OCI-LY3 (cell line): Measurements from ENCODE around the gene TGFBRAP1.

Source experiments
- H2AFZ ChIP-seq: fragments of 200-600, 300-600 bp; shearing (Covaris generic); 2 replicates; pipeline ENCODE4 v1.6.0; 2014; ENCODE audit warnings: antibody characterized with exemption, low read depth, low read length
- H3K27ac ChIP-seq: fragments of 200-600, 300-600 bp; sonication (generic); 2 replicates; pipeline ENCODE4 v1.5.1; 2014; ENCODE audit warnings: mild to moderate bottlenecking, low read length, moderate library complexity, mixed read lengths
- H3K27me3 ChIP-seq: fragments of 200-600, 300-600 bp; sonication (generic); 2 replicates; pipeline ENCODE4 v1.6.1; 2014; ENCODE audit warnings: low read depth, low read length, mixed read lengths
- H3K36me3 ChIP-seq: fragments of 200-600, 300-600 bp; sonication (generic); replicated peaks from 2 replicates; pipeline ENCODE3; 2014; ENCODE audit warnings: low read depth, low read length, mixed read lengths
- H3K4me1 ChIP-seq: fragments of 300-600, 200-600 bp; sonication (generic); 2 replicates; pipeline ENCODE4 v1.6.1; 2014; ENCODE audit warnings: low read length, mixed read lengths
- H3K4me2 ChIP-seq: fragments of 200-600, 300-600 bp; sonication (generic); 2 replicates; pipeline ENCODE4 v1.6.1; 2014; ENCODE audit warnings: low read length, mixed read lengths
- H3K4me3 ChIP-seq: fragments of 300-600, 200-600 bp; sonication (generic); 2 replicates; pipeline ENCODE4 v1.5.1; 2014; ENCODE audit warnings: antibody characterized with exemption, mild to moderate bottlenecking, low read length, moderate library complexity
- H3K79me2 ChIP-seq: fragments of 300-600, 200-600 bp; shearing (Covaris generic); 2 replicates; pipeline ENCODE4 v1.6.1; 2014; ENCODE audit warnings: mild to moderate bottlenecking, low read length, mixed read lengths
- H3K9ac ChIP-seq: fragments of 300-600, 200-600 bp; shearing (Covaris generic); 2 replicates; pipeline ENCODE4 v1.6.0; 2014; ENCODE audit warnings: mild to moderate bottlenecking, low read length, moderate library complexity
- H3K9me3 ChIP-seq: fragments of 200-600, 300-600 bp; shearing (Covaris generic); 2 replicates; pipeline ENCODE4 v1.6.1; 2014; ENCODE audit warnings: low read length, mixed read lengths; ENCODE audit not compliant: insufficient read depth
- H4K20me1 ChIP-seq: fragments of 200-600, 300-600 bp; sonication (generic); 2 replicates; pipeline ENCODE4 v1.6.1; 2016; ENCODE audit warnings: low read length, mixed read lengths; ENCODE audit not compliant: insufficient read depth
- EZH2phosphoT487 ChIP-seq: fragments of 200-600 bp; shearing (Covaris generic); IDR thresholded peaks from 2 replicates; pipeline ENCODE4 v1.6.1; 2018; ENCODE audit warnings: antibody characterized with exemption, mixed run types, low read depth
- TF ChIP-seq, protein P1 (sequence below): fragments of 200-600, 300-600 bp; sonication (generic); IDR thresholded peaks from 2 replicates; pipeline ENCODE4 v1.5.1; 2014; ENCODE audit warnings: antibody characterized with exemption, low read length, low read depth

TGFBRAP1 gene

DNA sequence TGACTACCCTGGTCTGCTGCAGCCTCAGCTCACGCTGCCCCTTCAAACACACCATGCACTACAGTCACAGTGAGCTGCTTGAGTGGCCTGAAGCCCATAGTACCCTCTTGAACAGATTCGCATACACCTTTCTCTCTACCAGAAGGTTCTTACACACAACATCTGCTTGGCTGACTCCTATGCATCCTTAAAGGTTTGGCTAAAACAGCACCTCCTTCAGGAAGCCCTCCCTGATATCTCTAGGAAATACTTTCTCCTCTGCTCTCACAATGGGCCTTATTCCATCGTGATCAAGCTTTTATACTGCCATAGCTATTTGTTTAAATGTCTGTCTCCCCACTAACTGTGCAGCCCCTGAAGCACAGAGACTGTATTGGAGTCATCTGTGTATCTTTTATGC lies 31.5 kb downstream of the TGFBRAP1 start:
- TF ChIP-seq, protein P1, sequence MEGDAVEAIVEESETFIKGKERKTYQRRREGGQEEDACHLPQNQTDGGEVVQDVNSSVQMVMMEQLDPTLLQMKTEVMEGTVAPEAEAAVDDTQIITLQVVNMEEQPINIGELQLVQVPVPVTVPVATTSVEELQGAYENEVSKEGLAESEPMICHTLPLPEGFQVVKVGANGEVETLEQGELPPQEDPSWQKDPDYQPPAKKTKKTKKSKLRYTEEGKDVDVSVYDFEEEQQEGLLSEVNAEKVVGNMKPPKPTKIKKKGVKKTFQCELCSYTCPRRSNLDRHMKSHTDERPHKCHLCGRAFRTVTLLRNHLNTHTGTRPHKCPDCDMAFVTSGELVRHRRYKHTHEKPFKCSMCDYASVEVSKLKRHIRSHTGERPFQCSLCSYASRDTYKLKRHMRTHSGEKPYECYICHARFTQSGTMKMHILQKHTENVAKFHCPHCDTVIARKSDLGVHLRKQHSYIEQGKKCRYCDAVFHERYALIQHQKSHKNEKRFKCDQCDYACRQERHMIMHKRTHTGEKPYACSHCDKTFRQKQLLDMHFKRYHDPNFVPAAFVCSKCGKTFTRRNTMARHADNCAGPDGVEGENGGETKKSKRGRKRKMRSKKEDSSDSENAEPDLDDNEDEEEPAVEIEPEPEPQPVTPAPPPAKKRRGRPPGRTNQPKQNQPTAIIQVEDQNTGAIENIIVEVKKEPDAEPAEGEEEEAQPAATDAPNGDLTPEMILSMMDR, result no peak
- no peak for TF ChIP-seq EZH2phosphoT487

DNA sequence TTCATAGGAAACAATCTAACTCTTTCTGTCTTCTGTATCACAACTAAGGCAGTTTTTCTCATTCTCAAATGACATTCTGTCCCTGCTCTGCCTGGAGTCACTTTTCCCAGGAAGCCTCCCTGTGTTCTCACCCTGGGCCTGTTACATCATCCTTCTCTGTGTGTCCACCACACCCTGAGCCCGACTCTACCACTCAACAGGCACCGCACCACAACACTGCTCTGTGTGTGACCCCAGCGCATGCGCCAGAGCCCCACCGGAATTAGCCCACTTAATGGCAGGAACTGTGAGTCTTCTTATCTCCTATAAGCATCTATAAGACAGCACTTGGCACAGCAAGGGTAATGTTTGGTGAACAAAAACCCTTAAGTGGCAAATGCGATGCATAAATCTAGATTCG lies 32.3 kb downstream of the TGFBRAP1 start:
- TF ChIP-seq, protein P1, result no peak
- no peak for TF ChIP-seq EZH2phosphoT487

More for the DNA sequence above, 31.5 kb downstream of the TGFBRAP1 start:
- Histone ChIP-seq H3K4me1 (peaks cover 6% of the 10 kb centered on the region), H3K9ac (no peak overlapping the region), H3K27me3 (no peaks in the 10 kb centered on the region), H3K9me3 (no peaks in the 10 kb centered on the region), H3K36me3 (peaks cover 34% of the 10 kb centered on the region), H4K20me1 (no peaks in the 10 kb centered on the region), H3K4me3 (no peak overlapping the region), H3K4me2 (no peak overlapping the region), H3K27ac (no peak overlapping the region), H3K79me2 (peaks cover 45% of the 10 kb centered on the region), H2AFZ (no peak overlapping the region)

DNA sequence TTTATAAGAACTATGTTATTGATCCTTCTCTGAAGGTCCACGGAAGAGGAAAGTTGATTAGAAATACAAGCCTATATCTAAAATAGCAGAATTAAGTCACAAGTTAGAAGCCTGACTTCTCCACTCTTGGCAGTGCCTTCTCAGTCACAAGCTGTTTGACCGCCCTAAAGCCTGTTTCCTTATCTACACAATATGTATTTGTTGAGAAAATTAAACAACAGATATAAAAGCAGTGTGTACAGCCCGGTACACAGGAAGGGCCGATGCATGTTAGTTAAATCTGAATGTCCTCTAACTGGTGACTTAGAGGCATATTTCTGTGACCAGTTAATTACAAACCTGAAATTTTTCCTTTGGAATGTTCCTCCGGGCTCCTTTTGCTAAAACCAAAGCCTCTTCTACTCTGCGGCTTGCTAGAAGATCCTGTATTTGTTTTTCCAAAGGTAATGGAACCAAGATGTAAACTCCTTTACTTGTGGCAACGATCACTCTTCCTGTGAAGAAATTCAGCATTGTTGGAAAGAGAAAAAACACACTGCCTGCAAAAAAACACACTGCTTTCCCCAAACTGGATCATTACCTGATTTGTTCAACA lies 33.4 kb downstream of the TGFBRAP1 start:
- TF ChIP-seq EZH2phosphoT487, result no peak
- TF ChIP-seq, protein P1, result no peak
- no peaks in the 10 kb centered on the region for H3K27me3 ChIP-seq
- no peak overlapping the region for H3K9ac ChIP-seq
- peaks cover 26% of the 10 kb centered on the region for H3K79me2 ChIP-seq
- no peak overlapping the region for H3K27ac ChIP-seq
- peaks cover 6% of the 10 kb centered on the region for H3K4me1 ChIP-seq
- no peak overlapping the region for H3K4me2 ChIP-seq
- H3K4me3 ChIP-seq, result no peak overlapping the region
- no peaks in the 10 kb centered on the region for H3K9me3 ChIP-seq
- H4K20me1 ChIP-seq, result no peaks in the 10 kb centered on the region
- H2AFZ ChIP-seq, result no peak overlapping the region
- H3K36me3 ChIP-seq, result peaks cover 46% of the 10 kb centered on the region

More for the DNA sequence above, 32.3 kb downstream of the TGFBRAP1 start:
- no peaks in the 10 kb centered on the region for H4K20me1 ChIP-seq
- no peak overlapping the region for H3K27ac ChIP-seq
- H3K4me2 ChIP-seq, result no peak overlapping the region
- no peak overlapping the region for H3K9ac ChIP-seq
- H3K4me1 ChIP-seq, result peaks cover 6% of the 10 kb centered on the region
- no peaks in the 10 kb centered on the region for H3K9me3 ChIP-seq
- no peaks in the 10 kb centered on the region for H3K27me3 ChIP-seq
- H3K4me3 ChIP-seq, result no peak overlapping the region
- peaks cover 37% of the 10 kb centered on the region for H3K79me2 ChIP-seq
- H3K36me3 ChIP-seq, result peaks cover 39% of the 10 kb centered on the region
- no peak overlapping the region for H2AFZ ChIP-seq

DNA sequence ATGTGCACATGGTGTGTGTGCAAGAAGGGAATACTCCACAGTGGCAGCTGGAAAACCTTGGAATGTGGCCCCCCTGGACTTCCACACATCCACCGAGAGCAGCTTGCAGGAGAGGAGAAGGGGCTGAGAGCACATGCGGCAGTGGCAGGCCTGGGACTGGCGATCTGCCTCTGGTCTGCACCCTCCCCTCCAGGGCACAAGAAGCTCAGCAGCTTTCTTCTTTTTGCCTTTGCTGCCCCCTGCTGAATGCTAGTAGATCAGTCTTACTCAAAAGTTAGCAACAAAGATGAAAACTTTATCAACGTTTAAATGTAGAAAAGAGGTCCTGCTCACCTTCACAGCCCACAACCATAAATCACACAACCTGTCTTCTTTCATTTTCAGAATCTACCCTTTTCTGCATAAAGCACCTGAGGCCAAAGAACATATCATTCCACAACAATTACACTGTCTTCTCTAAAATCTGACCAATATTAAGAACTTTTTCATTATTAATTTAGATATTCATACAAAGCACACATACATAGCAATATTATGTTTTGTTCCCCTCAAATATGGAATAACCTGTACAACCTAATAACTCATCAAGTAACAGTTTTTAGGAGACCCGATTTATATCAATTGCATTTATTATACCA lies 34.6 kb downstream of the TGFBRAP1 start:
- Histone ChIP-seq H2AFZ (no peak overlapping the region), H3K79me2 (peaks cover 16% of the 10 kb centered on the region), H3K27me3 (no peaks in the 10 kb centered on the region), H3K36me3 (peaks cover 50% of the 10 kb centered on the region), H3K4me1 (peaks cover 6% of the 10 kb centered on the region), H3K4me3 (no peak overlapping the region), H4K20me1 (no peaks in the 10 kb centered on the region), H3K4me2 (no peak overlapping the region), H3K9ac (no peak overlapping the region), H3K9me3 (no peaks in the 10 kb centered on the region), H3K27ac (no peak overlapping the region)
- TF ChIP-seq EZH2phosphoT487, result no peak
- TF ChIP-seq, protein P1, result peak; percentile 69
